Fibroblast of skin of left biceps (primary cell): ENCODE data around the gene ADAMTSL2.
A peak's percentile ranks its signal among the peaks of the same experiment; 100 is the strongest.
"Not testable (repeated sequence)": the region's sequence is repeated elsewhere in the genome, so short reads cannot be mapped to it uniquely, and the experiment has no call there.

Source experiments
- DNase-seq, 2 experiments: peaks; one replicate each; pipeline ENCODE4 v3.0.0-alpha.2; 2013; ENCODE audit warnings: low read depth in 2 of 2

Gene ADAMTSL2

GRCh38 chr9:133558191-133559126 lies 24.0 kb downstream of the ADAMTSL2 start:
- DNase-seq, result peak; percentile 68 to 71

- DNase-seq, result no peak
Measured at GRCh38 chr9:133560311-133560710, 25.8 kb downstream of the ADAMTSL2 start.

DNA sequence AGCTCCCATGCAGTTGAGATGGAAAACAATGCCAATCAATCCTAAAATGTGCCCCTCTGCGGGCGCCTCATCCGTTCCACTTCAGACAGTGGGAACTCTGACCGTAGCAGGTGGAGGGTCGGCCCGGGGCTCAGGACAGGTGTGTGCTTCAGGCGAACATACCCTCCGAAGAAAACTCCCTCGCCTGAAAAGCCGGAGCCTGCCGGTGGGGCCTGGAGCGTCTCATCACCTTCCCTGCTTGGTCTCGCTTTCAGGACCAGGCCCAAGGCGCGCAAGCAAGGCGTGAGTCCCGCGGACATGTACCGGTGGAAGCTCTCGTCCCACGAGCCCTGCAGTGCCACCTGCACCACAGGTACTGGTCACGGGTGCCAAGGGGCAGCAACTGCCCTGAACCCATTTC lies 26.4 kb downstream of the ADAMTSL2 start:
- DNase-seq, result no peak

- DNase-seq, result no peak
Measured at GRCh38 chr9:133561976-133562554, 27.6 kb downstream of the ADAMTSL2 start.

- DNase-seq, result no peak
Measured at GRCh38 chr9:133562611-133563290, 28.2 kb downstream of the ADAMTSL2 start.

- no peak for DNase-seq
Measured at GRCh38 chr9:133563291-133563796, 28.8 kb downstream of the ADAMTSL2 start.

- DNase-seq, result not testable (repeated sequence)
Measured at GRCh38 chr9:133563814-133564213, 29.3 kb downstream of the ADAMTSL2 start.

DNA sequence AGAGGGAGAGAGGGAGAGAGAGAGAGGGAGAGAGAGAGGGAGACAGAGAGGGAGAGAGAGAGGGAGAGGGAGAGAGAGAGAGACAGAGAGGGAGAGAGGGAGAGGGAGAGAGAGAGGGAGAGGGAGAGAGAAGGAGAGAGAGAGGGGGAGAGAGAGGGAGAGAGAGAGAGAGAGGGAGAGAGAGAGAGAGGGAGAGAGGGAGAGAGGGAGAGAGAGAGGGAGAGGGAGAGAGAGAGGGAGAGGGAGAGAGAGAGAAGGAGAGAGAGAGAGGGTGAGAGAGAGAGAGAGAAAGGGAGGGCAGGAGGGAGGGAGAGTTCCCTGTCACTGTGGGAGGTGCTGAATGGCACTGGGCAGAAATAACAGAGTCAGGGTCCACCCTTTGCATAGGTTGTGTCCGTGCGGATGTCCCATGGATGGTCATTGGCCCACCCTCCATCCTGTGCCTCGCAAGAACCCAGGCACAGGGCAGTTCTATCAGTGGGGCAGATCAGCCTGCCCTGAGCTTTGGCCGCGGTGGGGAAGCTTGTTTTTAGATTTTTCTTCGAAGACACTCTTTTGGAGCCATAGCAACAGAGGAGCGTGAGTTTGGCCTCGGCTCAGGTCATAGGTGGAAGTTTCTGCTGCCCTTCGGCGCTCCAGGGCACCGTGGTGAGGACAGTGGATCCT lies 30.1 kb downstream of the ADAMTSL2 start:
- DNase-seq, result no peak

- no peak for DNase-seq
Measured at GRCh38 chr9:133566382-133566781, 31.9 kb downstream of the ADAMTSL2 start.

- no peak for DNase-seq
Measured at GRCh38 chr9:133566817-133567216, 32.3 kb downstream of the ADAMTSL2 start.

DNA sequence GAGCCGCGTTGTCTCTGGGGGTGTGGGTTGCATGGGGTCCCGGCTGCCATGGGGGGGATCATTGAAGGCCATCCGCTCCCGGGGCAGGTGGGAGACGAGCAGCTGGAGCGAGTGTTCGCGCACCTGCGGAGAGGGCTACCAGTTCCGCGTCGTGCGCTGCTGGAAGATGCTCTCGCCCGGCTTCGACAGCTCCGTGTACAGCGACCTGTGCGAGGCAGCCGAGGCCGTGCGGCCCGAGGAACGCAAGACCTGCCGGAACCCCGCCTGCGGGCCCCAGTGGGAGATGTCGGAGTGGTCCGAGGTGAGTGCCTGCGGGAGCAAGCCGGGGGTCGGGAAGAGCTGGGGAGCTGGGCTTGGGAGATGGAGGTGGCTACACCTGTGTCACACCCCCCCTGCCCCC lies 33.7 kb downstream of the ADAMTSL2 start:
- no peak for DNase-seq

GRCh38 chr9:133569121-133569785 lies 34.7 kb downstream of the ADAMTSL2 start:
- no peak for DNase-seq

- no peak for DNase-seq
Measured at GRCh38 chr9:133569891-133570690, 35.6 kb downstream of the ADAMTSL2 start.

GRCh38 chr9:133570691-133571080 lies 36.2 kb downstream of the ADAMTSL2 start:
- no peak for DNase-seq

DNA sequence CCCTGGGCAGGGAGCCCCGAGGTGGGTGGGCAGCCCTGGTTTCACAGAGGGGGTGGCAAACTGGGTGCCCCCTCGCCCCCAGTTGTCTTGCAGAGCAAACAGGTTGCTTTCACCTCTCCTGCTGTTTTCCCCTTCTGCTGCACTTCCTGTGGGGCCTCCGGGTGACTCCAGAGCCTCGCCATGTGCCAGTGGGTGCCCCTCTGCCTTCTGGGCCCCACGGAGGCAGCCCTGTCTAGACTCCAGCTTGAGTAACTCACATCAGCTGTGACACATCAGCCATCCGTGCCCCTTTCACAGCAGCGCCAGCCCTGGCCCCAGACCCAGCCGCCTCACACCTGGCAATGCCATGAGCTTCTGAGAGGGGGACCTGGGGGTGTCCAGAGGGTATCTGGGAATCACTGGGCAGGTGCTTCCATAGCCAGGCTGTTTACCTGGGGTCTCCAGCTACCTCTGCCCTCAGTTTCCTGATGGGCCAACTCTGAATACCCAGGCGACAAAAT lies 36.9 kb downstream of the ADAMTSL2 start:
- DNase-seq, result no peak

GRCh38 chr9:133571896-133572595 lies 37.5 kb downstream of the ADAMTSL2 start:
- DNase-seq, result no peak

DNA sequence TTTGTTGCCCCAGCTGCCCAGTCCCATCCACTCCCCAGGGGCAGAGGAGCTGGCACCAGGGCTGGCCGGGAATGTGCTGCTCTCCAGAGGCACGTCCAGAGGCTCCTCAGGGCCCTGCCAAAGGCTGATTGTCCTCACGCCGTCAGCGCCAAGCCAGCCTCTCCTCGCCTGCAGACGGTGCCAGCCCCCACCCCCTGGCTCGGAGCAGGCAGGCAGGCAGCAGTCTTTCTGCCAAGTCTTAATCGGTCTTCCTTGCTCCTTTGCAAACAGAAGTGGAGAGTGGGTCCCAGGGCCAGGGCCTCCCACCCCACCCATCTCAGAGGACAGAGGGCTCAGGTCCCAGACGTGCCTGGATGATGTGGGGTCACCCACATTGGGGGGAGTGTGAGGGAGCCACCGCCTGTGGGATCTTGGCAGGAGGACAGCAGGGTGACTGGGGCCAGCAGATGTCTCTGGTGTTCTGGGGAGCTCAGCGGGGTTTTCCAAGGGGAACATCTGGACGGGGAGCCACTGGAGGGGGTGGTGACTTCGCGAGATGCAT lies 38.4 kb downstream of the ADAMTSL2 start:
- DNase-seq, result no peak

DNA sequence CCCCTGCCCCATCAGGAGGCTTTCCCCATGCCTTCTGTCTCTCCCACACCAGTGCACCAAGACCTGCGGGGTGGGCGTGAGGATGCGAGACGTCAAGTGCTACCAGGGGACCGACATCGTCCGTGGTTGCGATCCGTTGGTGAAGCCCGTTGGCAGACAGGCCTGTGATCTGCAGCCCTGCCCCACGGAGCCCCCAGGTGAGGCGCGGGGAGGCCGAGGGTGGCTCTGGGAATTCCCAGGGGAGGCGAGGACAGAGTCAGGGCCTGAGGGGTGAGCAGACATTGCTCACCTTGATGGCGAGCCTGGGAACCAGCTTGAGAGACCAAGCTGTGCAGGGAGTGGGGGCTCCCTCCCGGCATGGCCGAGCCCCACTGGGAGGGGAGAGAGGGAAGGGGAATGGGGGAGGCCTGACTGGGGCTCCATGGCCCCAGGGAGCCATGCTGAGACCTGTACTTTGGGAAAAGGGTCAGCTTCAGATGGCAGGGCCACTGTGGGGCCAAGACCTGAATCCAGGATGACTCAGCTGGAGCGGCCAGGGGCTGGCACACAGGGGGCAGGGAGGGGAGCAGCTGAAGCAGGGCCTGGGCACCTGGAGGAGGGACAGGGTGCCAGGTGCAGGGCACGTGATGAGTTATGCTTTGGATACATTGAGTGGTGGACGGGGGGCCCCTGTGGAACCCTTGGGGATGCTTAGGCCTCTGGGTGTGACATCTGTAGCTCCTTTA lies 39.4 kb downstream of the ADAMTSL2 start:
- DNase-seq, result no peak

DNA sequence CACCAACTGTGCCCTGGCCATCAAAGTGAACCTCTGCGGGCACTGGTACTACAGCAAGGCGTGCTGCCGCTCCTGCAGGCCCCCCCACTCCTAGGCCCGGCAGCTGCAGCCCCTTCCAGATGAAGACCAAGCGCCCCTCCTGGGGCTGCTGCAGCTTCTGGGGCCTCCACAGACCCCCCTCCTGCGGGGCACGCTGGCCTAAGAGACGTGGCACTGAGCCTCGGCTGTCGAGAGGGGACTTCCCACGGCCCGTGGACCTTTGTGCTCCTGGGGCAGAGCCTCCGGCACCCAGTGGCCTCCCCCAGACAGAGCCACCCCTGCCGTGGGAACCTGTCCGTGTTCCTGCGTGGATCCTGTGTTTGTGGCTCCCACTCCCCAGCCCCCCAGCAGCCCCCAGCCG lies 40.3 kb downstream of the ADAMTSL2 start:
- no peak for DNase-seq
